Dermis microvascular lymphatic vessel endothelial cell (primary cell): ENCODE results near the gene HS3ST3B1. TPM values are rescaled to one million over a fixed set of nuclear protein-coding genes. Genes with fewer than 3 reads are reported as not detected.

Experiments
- DNase-seq, 2 donors: peaks; one replicate each; pipeline versions ENCODE4 v3.0.0 to v3.0.0-alpha.2; 2010; ENCODE audit warnings: low read depth in 2 of 2
- total RNA-seq: library from RNA; depleted of rRNA; stranded (reverse); fragments of >200 nt; gene quantifications from 2 replicates; pipeline ENCODE4 v1.2.1, GENCODE V29; 2014

HS3ST3B1 gene
- total RNA-seq, 1 donor from 2014 or later = 0.64 TPM

- no peak for DNase-seq
Measured at GRCh38 chr17:14354807-14355206, 53.9 kb downstream of the HS3ST3B1 start.

- DNase-seq = no peak
Measured at GRCh38 chr17:14355556-14355955, 54.7 kb downstream of the HS3ST3B1 start.

- DNase-seq = no peak
Measured at GRCh38 chr17:14359163-14360020, 58.5 kb downstream of the HS3ST3B1 start.

- no peak for DNase-seq
Measured at GRCh38 chr17:14360856-14361255, 60.0 kb downstream of the HS3ST3B1 start.

GRCh38 chr17:14361470-14361869, 60.6 kb downstream of the HS3ST3B1 start:
- no peak for DNase-seq

- DNase-seq = no peak
Measured at GRCh38 chr17:14361945-14362508, 61.1 kb downstream of the HS3ST3B1 start.

GRCh38 chr17:14366199-14366598, 65.3 kb downstream of the HS3ST3B1 start:
- no peak for DNase-seq

GRCh38 chr17:14372461-14372860, 71.6 kb downstream of the HS3ST3B1 start:
- DNase-seq = no peak

GRCh38 chr17:14372905-14373613, 72.2 kb downstream of the HS3ST3B1 start:
- no peak for DNase-seq

GRCh38 chr17:14373614-14374259, 72.9 kb downstream of the HS3ST3B1 start:
- DNase-seq = no peak

- DNase-seq = no peak
Measured at GRCh38 chr17:14374268-14374667, 73.4 kb downstream of the HS3ST3B1 start.

GRCh38 chr17:14376666-14377065, 75.8 kb downstream of the HS3ST3B1 start:
- no peak for DNase-seq

- DNase-seq = no peak
Measured at GRCh38 chr17:14381606-14382005, 80.7 kb downstream of the HS3ST3B1 start.

GRCh38 chr17:14387036-14387435, 86.2 kb downstream of the HS3ST3B1 start:
- DNase-seq = no peak

GRCh38 chr17:14389681-14390080, 88.8 kb downstream of the HS3ST3B1 start:
- DNase-seq = no peak

GRCh38 chr17:14393723-14394122, 92.8 kb downstream of the HS3ST3B1 start:
- no peak for DNase-seq

- no peak for DNase-seq
Measured at GRCh38 chr17:14395255-14395654, 94.4 kb downstream of the HS3ST3B1 start.

GRCh38 chr17:14396547-14396946, 95.7 kb downstream of the HS3ST3B1 start:
- no peak for DNase-seq

- no peak for DNase-seq
Measured at GRCh38 chr17:14398766-14399165, 97.9 kb downstream of the HS3ST3B1 start.
